NCI-H1436 (cell line): Measurements from ENCODE around the gene KRTAP13-1.

Experiments used
- DNase-seq: peaks from one replicate; lab custom pipeline; 2025; lab: John Stamatoyannopoulos, UW

KRTAP13-1 gene, protein sequence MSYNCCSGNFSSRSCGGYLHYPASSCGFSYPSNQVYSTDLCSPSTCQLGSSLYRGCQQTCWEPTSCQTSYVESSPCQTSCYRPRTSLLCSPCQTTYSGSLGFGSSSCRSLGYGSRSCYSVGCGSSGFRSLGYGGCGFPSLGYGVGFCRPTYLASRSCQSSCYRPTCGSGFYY

DNA sequence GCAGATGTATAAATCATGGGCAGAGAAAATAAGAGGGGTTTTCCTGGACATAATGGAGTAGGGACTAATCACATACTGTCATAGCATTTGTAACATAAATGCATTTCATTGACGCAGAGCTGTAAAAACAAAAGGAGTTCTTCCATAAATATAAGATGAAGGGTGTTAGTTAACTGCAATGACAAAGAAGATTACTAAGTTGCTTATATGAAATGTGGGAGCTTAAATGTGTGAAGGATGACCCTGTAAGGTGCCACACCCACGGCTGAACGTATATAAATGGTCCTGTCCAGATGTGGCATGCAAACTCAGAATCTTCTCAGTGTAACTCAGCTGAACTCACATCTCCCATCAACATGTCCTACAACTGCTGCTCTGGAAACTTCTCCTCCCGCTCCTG, at the start of gene KRTAP13-1:
KRTAP13-1 (plus strand) TSS at position 301 of the 400 bp plus-strand sequence; CDS start at position 357, 56 bp downstream.
- DNase-seq = no peak

DNA sequence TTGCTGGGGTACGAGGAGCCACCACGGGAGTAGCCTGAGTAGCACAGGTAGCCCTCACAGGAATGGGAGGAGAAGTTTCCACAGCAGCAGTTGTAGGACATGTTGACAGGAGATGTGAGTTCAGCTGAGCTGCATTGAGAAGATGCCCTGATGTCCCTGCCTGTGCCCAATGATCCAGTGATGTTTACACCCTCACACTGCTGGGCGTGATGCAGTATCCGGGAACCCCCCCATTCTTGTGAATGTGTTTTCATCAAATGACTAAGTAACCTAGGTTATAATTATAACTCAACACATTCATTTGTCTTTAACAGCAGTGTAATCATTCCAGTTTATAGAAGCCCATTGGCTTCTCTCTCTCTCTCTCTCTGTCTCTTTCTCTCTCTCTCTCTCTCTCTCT, 47.3 kb upstream of the KRTAP13-1 start, which contains the start of gene KRTAP23-1:
KRTAP23-1 (minus strand) TSS at position 101 of the 400 bp plus-strand sequence; CDS start at position 101, 0 bp downstream.
- DNase-seq = no peak

DNA sequence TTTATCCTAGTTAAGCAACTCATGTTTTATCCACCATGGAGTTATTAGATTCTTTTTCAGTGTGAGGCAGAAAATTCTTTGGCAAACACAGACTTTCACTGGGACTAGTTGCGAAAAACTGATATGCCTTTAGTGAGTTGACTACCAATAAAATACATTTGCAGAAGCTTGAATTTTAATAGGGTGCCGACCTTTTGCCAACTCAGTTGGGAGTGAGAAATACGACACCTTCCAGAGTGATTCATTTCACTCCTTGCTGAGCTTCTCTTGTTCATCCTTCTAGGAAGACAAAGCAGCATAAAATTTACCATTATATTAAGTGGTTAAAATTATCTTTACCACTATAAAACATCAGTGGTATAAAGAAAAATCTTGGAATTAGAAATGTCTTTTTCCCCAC, 46.3 kb upstream of the KRTAP13-1 start:
- no peak for DNase-seq

DNA sequence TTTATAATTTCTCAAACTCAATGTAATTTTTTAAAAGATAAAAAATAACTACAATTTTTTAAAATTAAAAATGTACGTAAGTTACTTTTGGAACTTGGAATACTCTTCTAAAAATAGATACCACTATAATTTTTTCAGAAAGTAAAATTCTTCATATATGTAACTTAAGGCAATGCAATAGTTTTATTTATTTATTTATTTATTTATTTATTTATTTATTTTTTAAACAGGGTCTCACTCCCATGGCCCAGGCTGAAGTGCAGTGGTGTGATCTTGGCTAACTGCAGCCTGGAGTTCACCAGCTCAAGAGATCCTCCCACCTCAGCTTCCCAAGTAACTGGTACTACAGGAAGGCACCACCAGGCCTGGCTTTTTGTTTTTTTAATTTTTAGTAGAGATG, 44.3 kb upstream of the KRTAP13-1 start:
- no peak for DNase-seq

DNA sequence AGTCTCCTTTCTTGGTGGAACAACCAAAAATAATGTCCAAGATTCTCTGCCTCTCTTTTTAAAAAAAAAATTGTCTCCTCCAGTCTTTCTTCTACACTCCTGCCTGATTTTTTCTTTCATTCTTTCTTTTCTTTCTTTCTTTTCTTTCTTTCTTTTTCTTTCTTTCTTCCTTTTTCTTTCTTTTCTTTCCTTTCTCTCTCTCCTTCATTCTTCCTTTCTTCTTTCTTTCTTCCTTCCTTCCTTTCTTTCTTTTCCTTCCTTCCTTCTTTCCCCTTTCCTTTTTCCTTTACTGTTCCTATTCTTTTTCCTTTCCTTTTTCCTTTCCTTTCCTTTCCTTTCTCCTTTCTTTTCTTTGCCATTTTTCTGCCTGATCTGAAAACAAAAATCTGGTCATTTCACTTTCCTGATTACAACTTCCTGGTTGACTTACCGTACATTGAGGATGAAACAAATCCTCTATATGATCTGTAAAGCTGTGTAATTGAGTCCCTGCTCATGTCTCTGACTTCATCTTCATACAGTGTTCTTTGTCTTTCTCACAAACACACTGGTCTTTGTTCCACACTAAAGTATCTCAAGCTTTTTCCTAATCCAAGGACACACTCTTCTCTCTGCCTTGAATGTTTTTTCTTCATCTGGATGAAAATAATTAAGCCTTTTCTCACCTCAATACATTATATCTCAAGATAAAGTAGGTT, 41.4 kb upstream of the KRTAP13-1 start:
- DNase-seq = no peak

DNA sequence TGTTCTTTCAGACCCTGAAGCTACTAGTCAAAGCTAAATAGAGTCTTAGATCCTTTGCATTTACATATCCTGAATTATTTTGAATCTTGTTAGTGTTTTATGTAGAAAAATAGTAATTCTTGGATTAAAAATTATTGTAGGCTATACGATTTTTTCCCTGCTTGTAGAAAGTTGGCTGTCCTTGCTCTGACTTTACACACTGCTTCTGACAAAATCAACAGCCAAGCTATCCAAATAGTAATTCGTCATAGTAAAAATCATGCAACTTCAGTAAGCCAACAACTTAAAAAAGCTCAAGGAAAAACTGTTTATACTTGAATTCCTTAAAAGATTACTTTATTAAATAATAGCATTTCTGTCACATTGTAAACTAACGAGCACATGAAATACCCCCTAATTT, 39.9 kb upstream of the KRTAP13-1 start:
- no peak for DNase-seq

DNA sequence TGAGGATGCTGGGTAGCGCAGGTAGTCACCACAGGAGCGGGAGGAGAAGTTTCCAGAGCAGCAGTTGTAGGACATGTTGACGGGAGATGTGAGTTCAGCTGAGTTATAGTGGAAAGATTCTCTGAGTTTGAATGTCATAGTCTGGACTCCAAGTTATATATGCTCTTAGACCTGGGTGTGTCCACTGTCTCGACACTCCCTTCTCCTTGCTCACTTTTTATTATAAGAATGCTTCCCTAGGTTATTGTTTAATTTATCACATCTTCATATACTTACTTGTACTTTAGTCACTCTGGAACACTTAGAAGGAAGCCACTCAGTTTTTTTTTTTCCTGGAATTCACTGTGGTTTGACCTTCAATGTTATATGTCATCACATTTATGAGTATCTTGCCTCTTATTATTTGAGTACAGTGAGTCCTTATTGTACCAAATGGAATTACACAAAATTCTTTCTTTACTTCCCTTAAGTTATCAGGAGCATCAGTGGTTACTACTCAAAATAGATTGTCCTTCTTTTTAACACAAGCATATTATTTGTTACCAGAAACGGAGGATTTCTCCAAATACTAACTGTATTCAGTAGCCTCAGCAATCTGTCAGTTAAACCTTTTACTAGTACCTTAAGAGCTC, 23.6 kb upstream of the KRTAP13-1 start, which contains the start of gene KRTAP13-2:
KRTAP13-2 (minus strand) TSS at position 133 of the 632 bp plus-strand sequence; CDS start at position 75, 58 bp downstream.
- DNase-seq = no peak

DNA sequence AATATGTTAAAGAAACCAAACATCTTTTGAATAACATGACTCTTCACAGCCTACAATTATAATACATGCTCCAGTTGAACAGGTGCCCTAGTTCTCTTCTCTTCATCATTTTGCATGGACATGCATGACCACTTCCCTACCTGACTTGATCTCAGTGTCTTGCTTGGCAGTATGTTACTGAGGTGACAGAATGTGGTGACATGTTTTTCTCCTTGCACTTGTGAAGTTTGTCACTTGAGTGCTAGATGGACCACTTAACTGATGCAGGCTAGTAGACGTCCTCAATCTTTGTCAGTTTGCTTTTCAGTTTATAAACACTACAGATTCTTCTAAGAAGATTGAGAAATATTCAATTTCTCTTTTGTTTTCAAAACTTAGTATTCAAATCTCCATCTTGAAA, 13.6 kb upstream of the KRTAP13-1 start:
- no peak for DNase-seq

DNA sequence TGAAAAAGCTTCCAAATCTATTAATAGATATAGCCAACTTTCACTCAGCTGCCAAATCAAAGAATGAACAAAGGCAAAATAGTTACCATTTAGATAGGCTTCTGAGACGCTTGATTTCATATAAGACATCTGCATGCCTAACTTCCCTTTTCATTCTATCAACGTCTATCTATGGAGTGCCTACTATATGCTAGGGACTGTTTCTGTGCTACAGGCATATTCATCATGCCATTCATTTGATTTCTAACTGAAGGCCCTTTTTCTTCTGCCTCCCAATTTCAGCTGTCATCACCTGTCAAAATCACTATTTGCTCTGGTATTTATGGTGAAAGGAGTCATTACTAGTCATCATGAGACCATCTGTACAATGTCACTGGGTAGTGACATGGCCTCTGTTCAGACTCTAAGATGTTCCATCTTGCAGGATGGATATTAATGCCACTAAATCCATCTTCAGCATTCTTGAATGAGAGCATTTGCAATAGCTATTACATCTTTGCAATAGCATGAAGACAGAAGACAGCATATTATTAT, 4.3 kb upstream of the KRTAP13-1 start:
- DNase-seq = no peak

DNA sequence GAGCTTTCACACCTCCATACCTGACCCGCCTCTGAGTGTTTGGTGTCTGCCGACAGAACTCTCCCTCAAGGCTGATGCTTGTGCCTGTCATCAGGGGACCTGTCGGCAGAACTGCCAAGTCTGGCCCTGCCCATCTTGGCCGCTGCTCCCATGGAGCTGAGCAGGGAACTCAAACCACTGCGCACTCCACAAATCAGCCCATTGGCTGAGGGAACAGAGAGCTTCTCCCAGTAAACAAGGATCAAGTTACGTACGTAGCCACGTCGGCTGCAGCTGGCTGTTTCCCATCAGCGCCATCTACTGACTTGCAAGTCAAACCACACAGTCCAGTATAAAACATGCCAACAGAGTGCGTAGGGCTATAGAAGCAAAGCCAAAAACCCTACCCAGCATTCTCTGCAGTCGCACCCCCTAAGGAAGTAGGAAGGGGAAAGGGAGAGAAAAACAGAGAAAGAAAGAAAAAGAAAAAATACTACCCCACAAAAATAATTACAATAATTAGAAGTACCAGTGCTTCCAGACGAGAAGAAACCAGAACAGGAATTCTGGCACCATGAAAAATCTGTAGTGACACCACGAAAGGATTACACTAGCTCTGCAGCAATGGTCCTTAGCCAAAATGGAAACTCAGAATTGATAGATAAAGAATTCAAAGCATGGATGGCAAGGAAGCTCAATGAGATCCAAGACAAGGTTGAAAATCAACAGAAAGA, 13.1 kb downstream of the KRTAP13-1 start:
- peak; percentile 49 for DNase-seq

DNA sequence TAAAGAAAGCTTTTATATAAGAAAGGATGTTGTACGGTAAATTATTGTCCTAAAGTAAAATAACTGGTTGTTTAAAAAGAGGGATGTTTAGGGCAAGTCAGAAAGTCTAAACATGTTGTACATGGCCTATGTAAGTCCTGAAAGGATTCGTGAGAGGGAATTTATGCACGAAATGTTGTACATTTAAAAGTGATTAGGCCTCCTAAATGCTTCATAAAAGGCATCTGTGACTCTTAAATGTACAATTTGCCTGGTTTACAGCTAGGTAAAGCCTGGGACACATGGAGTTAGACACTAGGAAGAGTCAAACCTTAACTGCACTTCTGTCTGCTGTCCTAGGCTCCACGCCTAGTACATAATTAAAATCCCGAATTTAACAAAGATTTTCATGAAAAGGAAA, 20.2 kb downstream of the KRTAP13-1 start:
- no peak for DNase-seq

DNA sequence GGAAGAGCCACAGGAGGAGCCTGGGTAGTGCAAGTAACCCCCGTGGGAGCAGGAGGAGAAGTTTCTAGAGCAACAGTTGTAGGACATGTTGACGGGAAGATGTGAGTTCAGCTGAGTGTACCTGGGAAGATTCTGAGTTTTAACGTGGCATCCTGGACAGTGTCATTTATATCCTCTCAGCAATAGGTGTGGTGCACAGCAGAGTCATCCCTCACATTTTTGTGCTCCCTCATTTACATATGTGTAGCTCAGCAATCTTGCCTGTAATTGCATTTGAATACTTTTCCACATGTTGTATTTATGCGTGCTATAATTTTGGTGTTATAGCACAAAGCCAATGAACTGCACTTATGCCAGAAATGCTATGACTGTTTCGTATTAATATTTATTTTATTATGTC, 30.0 kb downstream of the KRTAP13-1 start, which contains the start of gene KRTAP13-3:
KRTAP13-3 (minus strand) TSS at position 101 of the 400 bp plus-strand sequence; CDS start at position 87, 14 bp downstream.
- no peak for DNase-seq

DNA sequence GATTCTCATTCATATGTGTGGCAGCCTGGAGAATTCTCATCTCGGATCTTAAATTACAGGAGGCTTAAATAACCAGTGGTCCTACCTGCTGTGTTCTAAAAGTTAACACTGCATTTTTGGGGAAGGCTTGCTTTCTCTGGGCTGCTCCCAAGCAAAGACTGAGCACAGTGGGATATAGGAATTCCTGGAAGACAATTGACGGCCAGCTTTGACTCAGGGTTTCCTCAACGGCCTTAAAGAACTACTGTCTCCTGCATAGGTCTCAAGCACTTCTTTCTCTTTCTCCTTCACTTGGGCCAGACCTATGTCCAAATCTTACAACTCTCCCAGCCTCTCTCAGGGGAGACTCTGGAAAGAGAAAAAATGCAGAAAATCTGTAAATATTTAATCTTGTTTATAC, 30.9 kb downstream of the KRTAP13-1 start:
- no peak for DNase-seq

DNA sequence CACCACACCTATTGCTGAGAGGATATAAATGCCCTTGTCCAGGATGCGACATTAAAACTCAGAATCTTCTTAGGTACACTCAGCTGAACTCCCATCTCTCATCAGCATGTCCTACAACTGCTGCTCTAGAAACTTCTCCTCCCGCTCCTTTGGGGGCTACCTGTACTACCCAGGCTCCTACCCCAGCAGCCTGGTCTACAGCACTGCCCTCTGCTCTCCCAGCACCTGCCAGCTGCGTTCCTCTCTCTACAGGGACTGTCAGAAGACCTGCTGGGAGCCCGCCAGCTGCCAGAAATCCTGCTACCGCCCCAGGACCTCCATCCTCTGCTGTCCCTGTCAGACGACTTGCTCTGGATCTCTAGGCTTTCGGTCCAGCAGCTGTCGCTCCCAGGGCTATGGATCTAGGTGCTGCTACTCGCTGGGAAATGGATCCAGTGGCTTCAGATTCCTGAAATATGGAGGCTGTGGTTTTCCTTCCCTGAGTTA, 34.4 kb downstream of the KRTAP13-1 start, which contains the start of gene KRTAP13-4:
KRTAP13-4 (plus strand) TSS at position 51 of the 486 bp plus-strand sequence; CDS start at position 107, 56 bp downstream.
- DNase-seq = no peak

DNA sequence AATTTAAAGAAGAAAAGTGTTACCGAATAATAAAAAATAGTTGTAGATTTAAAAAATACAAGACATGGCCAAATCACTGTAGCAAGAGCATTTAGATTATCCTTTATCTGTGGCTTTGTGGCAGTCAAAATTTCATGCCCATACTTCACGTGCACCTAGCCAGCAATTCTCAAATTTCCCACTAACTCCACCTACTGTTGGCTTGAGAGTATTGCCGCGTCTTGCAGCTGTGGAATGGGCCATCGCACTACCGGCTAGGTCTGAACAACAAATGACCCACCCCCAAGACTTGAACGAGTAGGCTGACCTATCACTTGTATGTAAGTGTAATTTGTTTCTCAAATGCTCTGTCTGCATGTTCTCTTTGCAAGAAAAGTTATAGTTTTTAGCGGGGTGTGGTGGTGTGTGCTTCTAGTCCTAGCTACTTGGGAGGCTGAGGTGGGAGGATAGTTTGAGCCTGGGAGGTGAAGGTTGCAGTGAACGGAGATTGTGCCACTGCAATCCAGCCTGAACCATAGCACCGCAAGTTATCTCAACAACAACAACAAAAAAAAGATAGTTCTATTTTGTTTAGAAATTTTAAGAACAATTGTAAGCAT, 38.3 kb downstream of the KRTAP13-1 start:
- DNase-seq = no peak

DNA sequence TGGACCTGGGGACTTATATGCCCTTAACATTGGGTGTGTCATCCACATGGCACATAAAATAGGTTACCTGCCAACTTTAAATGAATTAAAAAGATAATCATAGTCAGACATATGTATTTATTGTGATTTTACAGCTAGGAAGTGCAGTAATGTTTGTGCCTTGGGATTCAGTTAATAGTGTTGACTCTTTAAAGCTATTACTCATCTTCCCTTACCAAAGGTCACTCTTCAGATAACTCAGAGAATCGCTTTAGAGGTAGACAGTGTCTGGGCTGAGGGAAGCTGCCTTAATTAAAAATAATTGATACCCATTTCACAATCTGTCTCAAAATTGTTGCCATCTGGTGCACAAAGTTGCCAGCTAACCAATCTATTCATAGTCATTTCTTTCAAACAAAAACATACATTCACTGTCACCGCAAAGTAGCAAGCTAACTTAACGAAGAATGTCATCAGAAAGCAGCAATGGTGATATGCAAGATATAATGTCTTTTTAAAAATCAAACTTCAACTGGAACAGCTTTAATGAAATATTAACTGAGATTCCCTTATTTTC, 41.3 kb downstream of the KRTAP13-1 start:
- DNase-seq = no peak

DNA sequence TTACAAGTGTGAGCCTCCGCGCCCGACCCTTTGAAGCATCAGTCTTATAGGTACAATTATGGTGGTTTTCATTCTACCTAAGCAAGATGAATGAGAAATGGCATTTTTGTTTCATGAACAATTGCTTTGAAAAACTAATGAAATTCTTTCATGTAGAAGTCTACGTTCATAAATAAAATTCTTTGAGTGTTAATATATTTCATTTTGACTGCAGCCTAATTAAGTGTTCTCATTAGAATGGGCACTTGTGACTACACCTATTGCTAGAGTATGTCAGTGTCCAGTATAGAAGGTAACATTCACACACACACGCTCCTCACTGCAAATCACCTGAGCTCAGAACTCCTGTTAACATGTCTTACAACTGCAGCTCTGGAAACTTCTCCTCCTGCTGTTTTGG, 44.1 kb downstream of the KRTAP13-1 start, which contains the start of gene KRTAP15-1:
KRTAP15-1 (plus strand) TSS at position 301 of the 400 bp plus-strand sequence; CDS start at position 354, 53 bp downstream.
- DNase-seq = no peak

DNA sequence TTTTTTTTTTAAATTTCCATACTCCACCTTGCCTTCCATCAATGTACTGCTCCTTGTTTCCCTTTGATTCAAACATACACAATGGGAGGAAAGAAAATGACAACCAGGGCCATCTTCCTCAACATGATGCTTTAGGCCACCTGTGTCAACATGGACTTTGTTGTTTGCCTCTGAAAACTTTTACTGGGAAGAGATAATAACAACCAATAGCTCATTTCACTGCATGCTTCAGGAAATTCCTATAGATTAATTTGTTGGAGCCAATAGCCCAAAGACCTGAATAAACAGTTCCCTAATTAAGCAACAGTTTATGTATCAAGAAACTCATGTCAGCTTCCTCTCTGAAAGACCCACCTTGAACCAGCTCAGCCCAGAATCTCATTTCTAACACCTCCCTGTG, 47.4 kb downstream of the KRTAP13-1 start:
- DNase-seq = no peak

DNA sequence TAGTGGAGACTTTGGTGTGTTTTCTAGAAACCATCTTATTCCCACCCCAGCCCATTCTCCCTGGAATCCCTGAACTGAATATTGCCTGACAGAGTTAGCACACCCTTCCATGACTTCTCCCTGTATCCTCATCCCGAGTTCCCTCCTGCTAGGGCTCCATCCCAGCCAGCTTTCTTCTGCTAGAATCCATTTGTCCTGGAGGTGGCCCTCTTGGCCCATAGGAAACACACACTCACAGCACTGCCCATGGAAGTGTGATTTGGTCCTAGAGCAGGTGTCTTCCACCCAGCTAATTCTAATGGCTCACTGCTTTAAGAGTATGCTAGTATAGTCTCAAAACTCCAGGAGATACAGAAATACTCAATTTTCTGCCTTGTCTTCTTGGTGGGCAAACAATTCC, 48.4 kb downstream of the KRTAP13-1 start:
- DNase-seq = no peak
